Adrenal gland (tissue), 5 donors: ENCODE data around the gene KCNJ13.

Experiments
- POLR2A ChIP-seq, 2 donors: fragments of 450-650 bp; IDR thresholded peaks; one replicate each; pipeline ENCODE4 v1.6.1; 2017; ENCODE audit warnings: antibody characterized with exemption in 2 of 2, mild to moderate bottlenecking in 2 of 2, moderate library complexity in 1 of 2
- TF ChIP-seq, protein P1 (sequence below), 6 experiments: fragments of 450-650 bp in 4 of 6; fragments of 200-600 bp in 2 of 6; sonication (generic) in 1 of 6; IDR thresholded peaks; 1 replicate in 5 of 6; 2 replicates in 1 of 6; pipeline versions ENCODE4 v1.5.1 to v1.8.0; 2016 to 2021; ENCODE audit warnings: antibody characterized with exemption in 6 of 6, mild to moderate bottlenecking in 2 of 6, moderate library complexity in 1 of 6
- donor health status: DM: no; HTN: no; CAD: no.

DNA sequence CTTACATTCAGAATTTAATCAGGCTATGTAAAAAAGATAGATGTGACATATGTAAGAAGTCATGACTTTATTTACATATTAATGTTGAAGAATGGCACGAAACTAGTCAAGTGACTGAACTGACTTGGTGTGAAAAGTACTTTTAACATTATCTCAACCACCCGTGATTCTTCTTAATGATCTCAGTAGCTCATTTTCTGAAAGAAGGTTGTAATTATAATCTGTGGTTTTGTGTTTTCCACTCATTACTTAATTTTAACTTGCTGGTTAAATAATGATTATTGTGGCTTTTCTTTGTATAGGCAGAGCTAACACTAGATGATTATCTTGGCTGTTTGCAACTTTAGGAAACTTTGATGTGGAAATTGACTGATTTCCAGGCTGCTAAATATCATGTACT lies 18.5 kb downstream of the KCNJ13 start:
- TF ChIP-seq, protein P1, sequence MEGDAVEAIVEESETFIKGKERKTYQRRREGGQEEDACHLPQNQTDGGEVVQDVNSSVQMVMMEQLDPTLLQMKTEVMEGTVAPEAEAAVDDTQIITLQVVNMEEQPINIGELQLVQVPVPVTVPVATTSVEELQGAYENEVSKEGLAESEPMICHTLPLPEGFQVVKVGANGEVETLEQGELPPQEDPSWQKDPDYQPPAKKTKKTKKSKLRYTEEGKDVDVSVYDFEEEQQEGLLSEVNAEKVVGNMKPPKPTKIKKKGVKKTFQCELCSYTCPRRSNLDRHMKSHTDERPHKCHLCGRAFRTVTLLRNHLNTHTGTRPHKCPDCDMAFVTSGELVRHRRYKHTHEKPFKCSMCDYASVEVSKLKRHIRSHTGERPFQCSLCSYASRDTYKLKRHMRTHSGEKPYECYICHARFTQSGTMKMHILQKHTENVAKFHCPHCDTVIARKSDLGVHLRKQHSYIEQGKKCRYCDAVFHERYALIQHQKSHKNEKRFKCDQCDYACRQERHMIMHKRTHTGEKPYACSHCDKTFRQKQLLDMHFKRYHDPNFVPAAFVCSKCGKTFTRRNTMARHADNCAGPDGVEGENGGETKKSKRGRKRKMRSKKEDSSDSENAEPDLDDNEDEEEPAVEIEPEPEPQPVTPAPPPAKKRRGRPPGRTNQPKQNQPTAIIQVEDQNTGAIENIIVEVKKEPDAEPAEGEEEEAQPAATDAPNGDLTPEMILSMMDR (IDR thresholded peaks at IDR 0.05) = no peak
- no peak for TF ChIP-seq POLR2A (IDR thresholded peaks at IDR 0.05)
